ENCODE data around the gene MSI2. TPM values are rescaled to one million over a fixed set of nuclear protein-coding genes. Genes with fewer than 3 reads are reported as not detected.

Gene MSI2
- total and polyA plus RNA-seq, 12 donors, result 25.5 to 135 (median 121) TPM

DNA sequence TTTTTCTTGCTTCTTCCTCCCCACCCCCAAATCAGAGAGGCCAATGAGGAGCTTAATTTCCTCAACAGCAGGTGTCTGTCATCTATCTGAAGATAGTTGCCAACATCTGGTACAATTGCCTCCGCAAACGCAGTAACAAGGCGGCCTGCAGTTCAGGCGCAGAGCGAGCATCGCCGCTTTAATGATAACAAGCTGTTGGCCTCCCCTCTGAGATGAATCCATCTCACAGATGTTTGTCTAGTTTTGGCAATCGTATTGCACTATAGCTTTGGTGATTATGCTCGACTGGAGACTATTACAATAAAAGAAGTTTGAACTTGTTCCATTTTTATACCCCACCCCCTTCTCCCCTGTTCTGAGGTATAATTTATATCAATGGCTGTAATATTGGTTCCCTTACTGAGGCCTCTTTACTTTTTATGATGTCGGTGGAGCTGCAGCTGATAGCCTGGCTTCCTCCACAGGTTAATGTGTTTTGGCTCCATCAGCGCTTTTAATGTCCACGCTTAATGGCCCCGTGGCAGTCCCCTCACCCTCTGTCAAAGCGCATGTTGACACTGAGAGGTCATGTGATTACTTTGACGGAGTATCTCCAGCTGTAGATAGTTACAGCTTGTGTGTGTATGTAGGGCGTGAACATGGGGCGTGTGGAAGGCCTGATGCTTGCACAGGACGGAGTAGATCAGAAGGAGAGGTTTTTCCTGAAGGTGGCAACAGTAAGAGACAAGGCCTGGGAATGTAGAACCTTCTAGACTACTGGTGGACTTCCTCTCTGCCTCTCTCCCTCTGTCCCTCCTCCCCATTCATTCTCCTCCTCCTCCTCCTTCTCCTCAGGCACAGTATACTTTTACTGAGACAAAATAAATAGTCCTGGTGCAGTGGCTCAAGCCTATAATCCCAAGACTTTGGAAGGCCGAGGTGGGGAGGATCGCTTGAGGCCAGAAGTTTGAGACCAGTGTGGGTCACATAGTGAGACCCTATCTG lies 164.7 kb downstream of the MSI2 start:
- Histone ChIP-seq H3K36me3 (no peaks in the 10 kb centered on the region), H3K27ac (no peak overlapping the region), H3K9me3 (no peaks in the 10 kb centered on the region), H3K4me1 (peaks cover 0 to 54% (median 20%) of the 10 kb centered on the region in 9 donors), H3K4me3 (no peak overlapping the region), H3K27me3 (no peaks in the 10 kb centered on the region)
- ATAC-seq (no peak), DNase-seq (no peak)
- TF ChIP-seq, protein P1, sequence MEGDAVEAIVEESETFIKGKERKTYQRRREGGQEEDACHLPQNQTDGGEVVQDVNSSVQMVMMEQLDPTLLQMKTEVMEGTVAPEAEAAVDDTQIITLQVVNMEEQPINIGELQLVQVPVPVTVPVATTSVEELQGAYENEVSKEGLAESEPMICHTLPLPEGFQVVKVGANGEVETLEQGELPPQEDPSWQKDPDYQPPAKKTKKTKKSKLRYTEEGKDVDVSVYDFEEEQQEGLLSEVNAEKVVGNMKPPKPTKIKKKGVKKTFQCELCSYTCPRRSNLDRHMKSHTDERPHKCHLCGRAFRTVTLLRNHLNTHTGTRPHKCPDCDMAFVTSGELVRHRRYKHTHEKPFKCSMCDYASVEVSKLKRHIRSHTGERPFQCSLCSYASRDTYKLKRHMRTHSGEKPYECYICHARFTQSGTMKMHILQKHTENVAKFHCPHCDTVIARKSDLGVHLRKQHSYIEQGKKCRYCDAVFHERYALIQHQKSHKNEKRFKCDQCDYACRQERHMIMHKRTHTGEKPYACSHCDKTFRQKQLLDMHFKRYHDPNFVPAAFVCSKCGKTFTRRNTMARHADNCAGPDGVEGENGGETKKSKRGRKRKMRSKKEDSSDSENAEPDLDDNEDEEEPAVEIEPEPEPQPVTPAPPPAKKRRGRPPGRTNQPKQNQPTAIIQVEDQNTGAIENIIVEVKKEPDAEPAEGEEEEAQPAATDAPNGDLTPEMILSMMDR (IDR thresholded peaks at IDR 0.05), result no peak
- intact Hi-C loops (cut with DNase I), result no loop called here
- WGBS, 2 donors, result 83 to 85% methylated on average over 20 of the region's 20 CpGs

- Histone ChIP-seq H3K4me3 (no peak overlapping the region), H3K27ac (peak overlapping the region in 7 of 10 donors; percentile 9 to 59 (median 34)), H3K36me3 (no peaks in the 10 kb centered on the region), H3K4me1 (peaks cover 0 to 55% (median 27%) of the 10 kb centered on the region in 9 donors), H3K9me3 (no peaks in the 10 kb centered on the region), H3K27me3 (no peaks in the 10 kb centered on the region)
- peak in 7 of 8 donors; percentile 73 to 97 (median 91) for ATAC-seq
- peak in 1 of 2 donors; percentile 50 for DNase-seq
- intact Hi-C loops (cut with DNase I), result no loop called here
- WGBS, 2 donors, result 71 to 72% methylated on average over 9 of the region's 9 CpGs
- TF ChIP-seq, protein P1 (IDR thresholded peaks at IDR 0.05), result no peak
These were observed 166.3 kb downstream of the MSI2 start for GRCh38 chr17:57422574-57423164.

GRCh38 chr17:57423541-57423940 lies 167.2 kb downstream of the MSI2 start:
- no peak overlapping the region for H3K4me3 ChIP-seq
- intact Hi-C loops (cut with DNase I), result no loop called here

GRCh38 chr17:57424273-57424672 lies 167.9 kb downstream of the MSI2 start:
- Histone ChIP-seq H3K4me1 (peaks cover 0 to 55% (median 27%) of the 10 kb centered on the region in 9 donors), H3K27ac (no peak overlapping the region), H3K9me3 (no peaks in the 10 kb centered on the region), H3K4me3 (no peak overlapping the region), H3K27me3 (no peaks in the 10 kb centered on the region), H3K36me3 (no peaks in the 10 kb centered on the region)
- ATAC-seq, result no peak
- TF ChIP-seq, protein P1 (IDR thresholded peaks at IDR 0.05), result no peak
- DNase-seq, result no peak
- intact Hi-C loops (cut with DNase I), result no loop called here
- 95 to 97% methylated on average over 2 of the region's 2 CpGs for WGBS, 2 donors

More at GRCh38 chr17:57423541-57423940, 167.2 kb downstream of the MSI2 start:
- Histone ChIP-seq H3K27me3 (no peaks in the 10 kb centered on the region), H3K36me3 (no peaks in the 10 kb centered on the region), H3K9me3 (no peaks in the 10 kb centered on the region), H3K4me1 (peaks cover 0 to 55% (median 27%) of the 10 kb centered on the region in 9 donors), H3K27ac (peak overlapping the region in 4 of 10 donors; percentile 24 to 59 (median 56))
- 79 to 90% methylated on average over 6 of the region's 6 CpGs for WGBS, 2 donors
- DNase-seq (no peak), ATAC-seq (no peak)
- TF ChIP-seq, protein P1 (IDR thresholded peaks at IDR 0.05), result no peak
